Measurements from ENCODE around the gene ARPC5L.
A peak's percentile ranks its signal among the peaks of the same experiment; 100 is the strongest.

The ARPC5L gene

GRCh38 chr9:124887832-124888231, 25.9 kb downstream of the ARPC5L start:
- Histone ChIP-seq H3K27ac (ENCODE audit: insufficient read depth, low read depth, low read length, poor library complexity, severe bottlenecking) (no peak overlapping the region), H3K27me3 (ENCODE audit: control insufficient read depth, insufficient read depth, low read length, poor library complexity, severe bottlenecking) (no peaks in the 10 kb centered on the region), H3K36me3 (ENCODE audit: control insufficient read depth, insufficient read depth, low read length) (no peaks in the 10 kb centered on the region), H3K4me3 (ENCODE audit: insufficient read depth, low read depth, low read length) (no peak overlapping the region), H3K4me1 (ENCODE audit: control insufficient read depth, insufficient read depth, low read length) (peaks cover 6% of the 10 kb centered on the region), H3K9me3 (ENCODE audit: control insufficient read depth, low read length) (no peaks in the 10 kb centered on the region)
- WGBS, 2 experiments: 94 to 95% methylated on average over 5 of the region's 5 CpGs

- 95 to 96% methylated on average over 13 of the region's 13 CpGs for WGBS, 2 experiments
- Histone ChIP-seq H3K4me3 (ENCODE audit: insufficient read depth, low read depth, low read length) (no peak overlapping the region), H3K36me3 (ENCODE audit: control insufficient read depth, insufficient read depth, low read length) (no peaks in the 10 kb centered on the region), H3K9me3 (ENCODE audit: control insufficient read depth, low read length) (no peaks in the 10 kb centered on the region), H3K4me1 (ENCODE audit: control insufficient read depth, insufficient read depth, low read length) (peaks cover 6% of the 10 kb centered on the region), H3K27me3 (ENCODE audit: control insufficient read depth, insufficient read depth, low read length, poor library complexity, severe bottlenecking) (no peaks in the 10 kb centered on the region), H3K27ac (ENCODE audit: insufficient read depth, low read depth, low read length, poor library complexity, severe bottlenecking) (no peak overlapping the region)
Observed at GRCh38 chr9:124889006-124889405, 27.1 kb downstream of the ARPC5L start.

GRCh38 chr9:124890179-124890578, 28.2 kb downstream of the ARPC5L start:
- Histone ChIP-seq H3K27me3 (ENCODE audit: control insufficient read depth, insufficient read depth, low read length, poor library complexity, severe bottlenecking) (no peaks in the 10 kb centered on the region), H3K9me3 (ENCODE audit: control insufficient read depth, low read length) (no peaks in the 10 kb centered on the region), H3K27ac (ENCODE audit: insufficient read depth, low read depth, low read length, poor library complexity, severe bottlenecking) (no peak overlapping the region), H3K36me3 (ENCODE audit: control insufficient read depth, insufficient read depth, low read length) (no peaks in the 10 kb centered on the region), H3K4me3 (ENCODE audit: insufficient read depth, low read depth, low read length) (no peak overlapping the region), H3K4me1 (ENCODE audit: control insufficient read depth, insufficient read depth, low read length) (no peaks in the 10 kb centered on the region)
- WGBS, 2 experiments: 95% methylated on average over 7 of the region's 7 CpGs

- whole genome bisulfite sequencing, 2 experiments: 89% methylated on average over 9 of the region's 9 CpGs
- Histone ChIP-seq H3K4me3 (ENCODE audit: insufficient read depth, low read depth, low read length) (no peak overlapping the region), H3K4me1 (ENCODE audit: control insufficient read depth, insufficient read depth, low read length) (no peaks in the 10 kb centered on the region), H3K36me3 (ENCODE audit: control insufficient read depth, insufficient read depth, low read length) (peaks cover 4% of the 10 kb centered on the region), H3K27me3 (ENCODE audit: control insufficient read depth, insufficient read depth, low read length, poor library complexity, severe bottlenecking) (no peaks in the 10 kb centered on the region), H3K27ac (ENCODE audit: insufficient read depth, low read depth, low read length, poor library complexity, severe bottlenecking) (no peak overlapping the region), H3K9me3 (ENCODE audit: control insufficient read depth, low read length) (no peaks in the 10 kb centered on the region)
Observed at GRCh38 chr9:124894035-124894740, 32.3 kb downstream of the ARPC5L start.

- H3K4me3 ChIP-seq (ENCODE audit: insufficient read depth, low read depth, low read length): no peak overlapping the region
- no peaks in the 10 kb centered on the region for H3K9me3 ChIP-seq (ENCODE audit: control insufficient read depth, low read length)
- H3K4me1 ChIP-seq (ENCODE audit: control insufficient read depth, insufficient read depth, low read length): no peaks in the 10 kb centered on the region
- no peaks in the 10 kb centered on the region for H3K27me3 ChIP-seq (ENCODE audit: control insufficient read depth, insufficient read depth, low read length, poor library complexity, severe bottlenecking)
- H3K36me3 ChIP-seq (ENCODE audit: control insufficient read depth, insufficient read depth, low read length): peaks cover 4% of the 10 kb centered on the region
- peak overlapping the region; percentile 13 for H3K27ac ChIP-seq (ENCODE audit: insufficient read depth, low read depth, low read length, poor library complexity, severe bottlenecking)
Observed at GRCh38 chr9:124894741-124895170, 32.8 kb downstream of the ARPC5L start.

- WGBS, 2 experiments: 92 to 97% methylated on average over 6 of the region's 6 CpGs
- H3K36me3 ChIP-seq (ENCODE audit: control insufficient read depth, insufficient read depth, low read length): peaks cover 4% of the 10 kb centered on the region
- H3K4me3 ChIP-seq (ENCODE audit: insufficient read depth, low read depth, low read length): no peak overlapping the region
- no peaks in the 10 kb centered on the region for H3K9me3 ChIP-seq (ENCODE audit: control insufficient read depth, low read length)
- no peaks in the 10 kb centered on the region for H3K27me3 ChIP-seq (ENCODE audit: control insufficient read depth, insufficient read depth, low read length, poor library complexity, severe bottlenecking)
- H3K4me1 ChIP-seq (ENCODE audit: control insufficient read depth, insufficient read depth, low read length): no peaks in the 10 kb centered on the region
- no peak overlapping the region for H3K27ac ChIP-seq (ENCODE audit: insufficient read depth, low read depth, low read length, poor library complexity, severe bottlenecking)
Observed at GRCh38 chr9:124897570-124898460, 35.9 kb downstream of the ARPC5L start.

- no peak overlapping the region for H3K4me3 ChIP-seq (ENCODE audit: insufficient read depth, low read depth, low read length)
- H3K27ac ChIP-seq (ENCODE audit: insufficient read depth, low read depth, low read length, poor library complexity, severe bottlenecking): no peak overlapping the region
- 94% methylated on average over 9 of the region's 9 CpGs for WGBS, 2 experiments
- no peaks in the 10 kb centered on the region for H3K9me3 ChIP-seq (ENCODE audit: control insufficient read depth, low read length)
- H3K27me3 ChIP-seq (ENCODE audit: control insufficient read depth, insufficient read depth, low read length, poor library complexity, severe bottlenecking): no peaks in the 10 kb centered on the region
- H3K36me3 ChIP-seq (ENCODE audit: control insufficient read depth, insufficient read depth, low read length): peaks cover 4% of the 10 kb centered on the region
- H3K4me1 ChIP-seq (ENCODE audit: control insufficient read depth, insufficient read depth, low read length): no peaks in the 10 kb centered on the region
Observed at GRCh38 chr9:124899845-124900244, 37.9 kb downstream of the ARPC5L start.

- no peak overlapping the region for H3K4me3 ChIP-seq (ENCODE audit: insufficient read depth, low read depth, low read length)
- H3K27me3 ChIP-seq (ENCODE audit: control insufficient read depth, insufficient read depth, low read length, poor library complexity, severe bottlenecking): no peaks in the 10 kb centered on the region
- 86 to 100% methylated on average over 1 of the region's 1 CpG for WGBS, 2 experiments
- H3K36me3 ChIP-seq (ENCODE audit: control insufficient read depth, insufficient read depth, low read length): no peaks in the 10 kb centered on the region
- no peaks in the 10 kb centered on the region for H3K9me3 ChIP-seq (ENCODE audit: control insufficient read depth, low read length)
- H3K4me1 ChIP-seq (ENCODE audit: control insufficient read depth, insufficient read depth, low read length): no peaks in the 10 kb centered on the region
- no peak overlapping the region for H3K27ac ChIP-seq (ENCODE audit: insufficient read depth, low read depth, low read length, poor library complexity, severe bottlenecking)
Observed at GRCh38 chr9:124906966-124907365, 45.0 kb downstream of the ARPC5L start.

GRCh38 chr9:124908098-124908497, 46.2 kb downstream of the ARPC5L start:
- no peaks in the 10 kb centered on the region for H3K27me3 ChIP-seq (ENCODE audit: control insufficient read depth, insufficient read depth, low read length, poor library complexity, severe bottlenecking)
- H3K27ac ChIP-seq (ENCODE audit: insufficient read depth, low read depth, low read length, poor library complexity, severe bottlenecking): no peak overlapping the region
- no peaks in the 10 kb centered on the region for H3K36me3 ChIP-seq (ENCODE audit: control insufficient read depth, insufficient read depth, low read length)
- no peaks in the 10 kb centered on the region for H3K4me1 ChIP-seq (ENCODE audit: control insufficient read depth, insufficient read depth, low read length)
- no peaks in the 10 kb centered on the region for H3K9me3 ChIP-seq (ENCODE audit: control insufficient read depth, low read length)
- H3K4me3 ChIP-seq (ENCODE audit: insufficient read depth, low read depth, low read length): no peak overlapping the region
- 89 to 95% methylated on average over 1 of the region's 2 CpGs for WGBS, 2 experiments

- Histone ChIP-seq H3K9me3 (ENCODE audit: control insufficient read depth, low read length) (no peaks in the 10 kb centered on the region), H3K4me3 (ENCODE audit: insufficient read depth, low read depth, low read length) (no peak overlapping the region), H3K27me3 (ENCODE audit: control insufficient read depth, insufficient read depth, low read length, poor library complexity, severe bottlenecking) (no peaks in the 10 kb centered on the region), H3K36me3 (ENCODE audit: control insufficient read depth, insufficient read depth, low read length) (no peaks in the 10 kb centered on the region), H3K4me1 (ENCODE audit: control insufficient read depth, insufficient read depth, low read length) (no peaks in the 10 kb centered on the region), H3K27ac (ENCODE audit: insufficient read depth, low read depth, low read length, poor library complexity, severe bottlenecking) (no peak overlapping the region)
- 91 to 92% methylated on average over 1 of the region's 1 CpG for WGBS, 2 experiments
Observed at GRCh38 chr9:124911766-124912165, 49.8 kb downstream of the ARPC5L start.

Data from ectodermal cell (in vitro differentiated cells).